Ascending aorta (tissue), 2 donors: ENCODE measurements around the gene PCDHA3. TPM values are rescaled to one million over a fixed set of nuclear protein-coding genes. Genes with fewer than 3 reads are reported as not detected.

ENCODE experiments used
- DNase-seq, 2 donors: peaks; one replicate each; pipeline ENCODE4 v3.0.0-alpha.2; 2019; ENCODE audit warnings: low spot score in 2 of 2
- H3K27ac ChIP-seq, 2 donors: fragments of 200-600 bp; sonication (generic); one replicate each; pipeline ENCODE4 v1.5.1; 2016 to 2017; ENCODE audit warnings: mild to moderate bottlenecking in 1 of 2
- H3K27me3 ChIP-seq: fragments of 200-600 bp; sonication (generic); one replicate; pipeline ENCODE4 v1.5.1; 2017
- H3K36me3 ChIP-seq, 2 donors: fragments of 200-600 bp; sonication (generic); one replicate each; pipeline ENCODE4 v1.5.1; 2016
- H3K4me1 ChIP-seq, 2 donors: fragments of 200-600 bp; sonication (generic); one replicate each; pipeline ENCODE4 v1.5.1; 2016 to 2017; ENCODE audit warnings: mild to moderate bottlenecking in 1 of 2
- H3K4me3 ChIP-seq, 2 donors: fragments of 200-600 bp; sonication (generic); one replicate each; pipeline ENCODE4 v1.5.1; 2016 to 2017; ENCODE audit warnings: mild to moderate bottlenecking in 1 of 2
- H3K9me3 ChIP-seq, 2 donors: fragments of 200-600 bp; sonication (generic); one replicate each; pipeline ENCODE4 v1.5.1; 2016
- intact Hi-C: fragments of 100-400 bp; cut with DNase I; formaldehyde crosslinking; loops from one replicate; pipeline ENCODE4 v1.15.1; 2023
- total RNA-seq: library from RNA; depleted of rRNA; stranded (reverse); fragments of >200 nt; gene quantifications from one replicate; pipeline ENCODE4 v1.1.0, GENCODE V29; 2016
- TF ChIP-seq, protein P1 (sequence below), 3 experiments: fragments of 200-600 bp in 2 of 3; fragments of 450-650 bp in 1 of 3; sonication (generic) in 2 of 3; IDR thresholded peaks; one replicate each; pipeline ENCODE4 v1.5.1; 2016 to 2019; ENCODE audit warnings: antibody characterized with exemption in 3 of 3, mild to moderate bottlenecking in 1 of 3, moderate library complexity in 1 of 3

The PCDHA3 gene
- total RNA-seq: not detected

DNA sequence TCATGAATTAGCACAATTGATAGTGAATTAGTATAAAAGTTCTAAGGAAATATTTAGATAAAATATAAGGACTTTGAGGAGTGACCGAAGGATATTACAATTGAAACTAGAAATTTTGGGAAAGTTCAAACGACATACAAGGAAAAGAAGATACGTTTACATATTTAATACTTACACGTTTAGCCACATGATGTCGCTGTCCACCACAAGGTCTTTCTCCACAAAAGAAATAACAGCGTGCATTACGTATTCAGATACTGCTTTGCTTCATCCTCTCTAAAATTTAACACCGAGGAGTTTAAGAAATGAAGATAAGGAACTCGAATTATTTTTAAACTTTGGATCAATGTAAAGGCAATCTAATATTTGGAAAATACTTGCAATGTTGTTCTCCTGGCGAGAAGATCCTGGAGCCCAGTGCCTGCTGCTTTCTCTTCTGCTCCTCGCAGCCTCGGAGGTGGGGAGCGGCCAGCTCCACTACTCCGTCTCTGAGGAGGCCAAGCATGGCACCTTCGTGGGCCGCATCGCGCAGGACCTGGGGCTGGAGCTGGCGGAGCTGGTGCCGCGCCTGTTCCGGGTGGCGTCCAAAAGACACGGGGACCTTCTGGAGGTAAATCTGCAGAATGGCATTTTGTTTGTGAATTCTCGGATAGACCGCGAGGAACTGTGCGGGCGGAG, at the start of gene PCDHA3:
PCDHA3 (plus strand) TSS at position 242 of the 678 bp plus-strand sequence.
- Histone ChIP-seq H3K4me1 (no peaks in the 10 kb centered on the region), H3K27me3 (no peaks in the 10 kb centered on the region), H3K4me3 (peak within 1 kb of the TSS; percentile 15 to 41), H3K27ac (no peak within 1 kb of the TSS), H3K9me3 (peaks cover 5 to 33% of the 10 kb centered on the region in 2 donors), H3K36me3 (no peaks in the 10 kb centered on the region)
- DNase-seq: no peak
- TF ChIP-seq, protein P1, sequence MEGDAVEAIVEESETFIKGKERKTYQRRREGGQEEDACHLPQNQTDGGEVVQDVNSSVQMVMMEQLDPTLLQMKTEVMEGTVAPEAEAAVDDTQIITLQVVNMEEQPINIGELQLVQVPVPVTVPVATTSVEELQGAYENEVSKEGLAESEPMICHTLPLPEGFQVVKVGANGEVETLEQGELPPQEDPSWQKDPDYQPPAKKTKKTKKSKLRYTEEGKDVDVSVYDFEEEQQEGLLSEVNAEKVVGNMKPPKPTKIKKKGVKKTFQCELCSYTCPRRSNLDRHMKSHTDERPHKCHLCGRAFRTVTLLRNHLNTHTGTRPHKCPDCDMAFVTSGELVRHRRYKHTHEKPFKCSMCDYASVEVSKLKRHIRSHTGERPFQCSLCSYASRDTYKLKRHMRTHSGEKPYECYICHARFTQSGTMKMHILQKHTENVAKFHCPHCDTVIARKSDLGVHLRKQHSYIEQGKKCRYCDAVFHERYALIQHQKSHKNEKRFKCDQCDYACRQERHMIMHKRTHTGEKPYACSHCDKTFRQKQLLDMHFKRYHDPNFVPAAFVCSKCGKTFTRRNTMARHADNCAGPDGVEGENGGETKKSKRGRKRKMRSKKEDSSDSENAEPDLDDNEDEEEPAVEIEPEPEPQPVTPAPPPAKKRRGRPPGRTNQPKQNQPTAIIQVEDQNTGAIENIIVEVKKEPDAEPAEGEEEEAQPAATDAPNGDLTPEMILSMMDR (IDR thresholded peaks at IDR 0.05): peak in 2 of 3 experiments; percentile 17 to 37
- intact Hi-C loops: loop anchor here (1.0 kb wide), 1 partner anchor 240 kb away; no protein-coding TSS in a partner anchor

DNA sequence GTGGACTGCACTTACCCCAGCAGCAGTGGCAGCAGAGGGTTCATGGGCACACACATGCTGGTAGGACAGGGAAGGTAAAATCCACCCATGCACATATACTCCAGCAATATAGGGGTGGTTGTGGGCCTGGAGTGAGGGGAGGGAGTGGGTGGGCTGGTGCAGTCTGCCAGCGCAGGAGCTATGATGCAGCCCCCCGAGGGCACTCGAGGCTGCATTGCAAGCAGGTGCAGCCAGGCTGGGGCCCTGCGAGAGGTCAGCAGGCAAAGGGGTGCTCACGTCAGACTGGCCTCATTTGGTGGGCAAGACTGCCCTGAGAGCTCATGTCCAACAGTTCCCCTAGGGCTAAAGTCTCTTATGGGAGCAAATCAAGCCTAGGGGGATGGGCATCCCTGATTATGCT, 47.3 kb upstream of the PCDHA3 start:
- Histone ChIP-seq H3K4me3 (no peak overlapping the region), H3K36me3 (no peaks in the 10 kb centered on the region), H3K27ac (no peak overlapping the region), H3K4me1 (no peaks in the 10 kb centered on the region), H3K27me3 (no peaks in the 10 kb centered on the region), H3K9me3 (peaks cover 12 to 70% of the 10 kb centered on the region in 2 donors)
- intact Hi-C loops: no loop called here
- DNase-seq: no peak
- TF ChIP-seq, protein P1 (IDR thresholded peaks at IDR 0.05): no peak

DNA sequence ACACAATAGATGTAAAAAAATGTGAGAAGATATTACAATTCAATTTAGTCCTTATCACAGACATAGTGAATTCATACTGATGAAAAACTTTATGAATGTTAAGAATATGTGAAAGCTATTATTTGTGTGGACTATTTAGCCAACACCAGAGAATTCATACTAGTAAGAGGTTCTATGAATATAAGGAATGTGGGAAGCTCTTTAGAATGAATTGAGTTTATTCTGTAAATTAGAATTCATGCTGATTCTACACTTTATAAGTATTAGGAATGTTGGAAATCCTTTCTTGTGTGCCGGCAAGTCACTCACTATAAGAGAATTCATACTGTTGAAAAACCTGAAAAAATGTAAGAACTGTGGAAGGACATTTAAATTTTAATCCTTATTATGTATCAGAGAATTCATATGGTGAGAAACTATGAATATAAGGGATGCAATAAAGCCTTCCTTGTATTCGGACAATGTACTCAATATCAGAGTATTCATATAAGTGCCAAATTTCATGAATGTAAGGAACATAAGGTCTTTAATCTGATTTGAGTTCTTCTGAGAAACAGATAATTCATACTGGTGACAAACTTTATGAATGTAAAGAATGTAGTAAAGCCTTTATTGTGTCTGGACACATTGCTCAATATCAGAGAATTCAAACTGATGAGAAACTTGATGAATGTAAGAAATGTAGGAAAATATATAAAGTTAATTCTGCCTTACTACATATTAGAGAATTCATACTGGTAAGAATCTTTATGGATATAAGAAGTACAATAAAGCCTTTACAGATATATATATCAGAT, 36.5 kb upstream of the PCDHA3 start:
- H3K36me3 ChIP-seq: no peaks in the 10 kb centered on the region
- TF ChIP-seq, protein P1 (IDR thresholded peaks at IDR 0.05): no peak
- H3K9me3 ChIP-seq: peaks cover 61 to 95% of the 10 kb centered on the region in 2 donors
- no peaks in the 10 kb centered on the region for H3K27me3 ChIP-seq
- no peak overlapping the region for H3K27ac ChIP-seq
- no peaks in the 10 kb centered on the region for H3K4me1 ChIP-seq
- no peak overlapping the region for H3K4me3 ChIP-seq
- no peak for DNase-seq
- intact Hi-C loops: no loop called here

DNA sequence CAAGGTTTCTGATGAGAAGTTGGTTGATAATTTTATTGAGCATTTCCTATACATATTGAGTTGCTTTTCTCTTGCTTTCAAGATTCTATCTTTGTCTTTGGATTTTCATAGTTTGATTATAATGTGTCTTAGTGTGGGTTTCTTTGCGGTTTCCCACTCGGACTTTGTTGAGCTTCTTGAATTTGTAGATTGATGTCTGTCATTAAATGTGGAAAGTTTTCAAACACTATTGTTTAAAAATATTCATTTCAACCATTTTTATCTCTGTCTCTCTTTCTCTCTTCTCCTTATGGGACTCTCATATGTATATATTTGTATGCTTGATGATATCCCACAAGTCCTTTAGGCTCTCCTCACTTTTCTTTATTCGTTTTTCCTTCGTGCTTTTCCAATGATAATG, 33.4 kb upstream of the PCDHA3 start:
- no peak for DNase-seq
- Histone ChIP-seq H3K36me3 (no peaks in the 10 kb centered on the region), H3K27me3 (no peaks in the 10 kb centered on the region), H3K4me3 (no peak overlapping the region), H3K27ac (no peak overlapping the region), H3K9me3 (peaks cover 46 to 88% of the 10 kb centered on the region in 2 donors), H3K4me1 (no peaks in the 10 kb centered on the region)
- TF ChIP-seq, protein P1 (IDR thresholded peaks at IDR 0.05): no peak
- intact Hi-C loops: no loop called here

DNA sequence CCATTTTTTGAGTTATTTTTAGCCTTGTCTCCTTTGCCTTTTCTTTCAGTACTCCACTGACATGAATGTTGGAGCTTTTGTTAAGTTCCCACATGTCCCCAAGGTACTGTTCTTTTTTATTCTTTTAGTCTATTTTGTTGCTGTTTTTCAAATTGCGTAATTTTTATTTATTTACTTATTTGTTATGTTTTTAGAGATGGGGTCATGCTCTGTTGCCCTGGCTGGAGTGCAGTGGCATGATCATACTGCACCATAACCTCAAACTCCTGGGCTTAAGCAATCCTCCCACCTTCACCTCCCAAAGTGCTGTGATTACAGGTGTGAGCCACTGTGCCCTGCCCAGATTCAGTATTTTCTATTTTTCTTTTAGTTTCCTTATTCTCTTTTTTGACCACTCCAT, 20.3 kb upstream of the PCDHA3 start:
- H3K27ac ChIP-seq: no peak overlapping the region
- no peak for DNase-seq
- H3K9me3 ChIP-seq: peaks cover 6 to 49% of the 10 kb centered on the region in 2 donors
- no peaks in the 10 kb centered on the region for H3K36me3 ChIP-seq
- intact Hi-C loops: no loop called here
- TF ChIP-seq, protein P1 (IDR thresholded peaks at IDR 0.05): no peak
- H3K4me1 ChIP-seq: no peaks in the 10 kb centered on the region
- H3K4me3 ChIP-seq: no peak overlapping the region
- no peaks in the 10 kb centered on the region for H3K27me3 ChIP-seq
